ENCODE results near the gene CECR2. TPM values are rescaled to one million over a fixed set of nuclear protein-coding genes. Genes with fewer than 3 reads are reported as not detected.

CECR2 gene
- total RNA-seq, 1 experiment from 2014 or later, result 154 TPM

GRCh38 chr22:17601031-17601430 is 231.8 kb downstream of the CECR2 start:
- H2AFZ ChIP-seq (ENCODE audit: low read length), result no peak overlapping the region
- no peaks in the 10 kb centered on the region for H3K79me1 ChIP-seq (ENCODE audit: insufficient read depth, low read depth, low read length, poor library complexity, severe bottlenecking)
- no CpG with 5 or more reads among the region's 3 CpGs for WGBS (ENCODE audit: extremely low coverage, insufficient read length, low lambda C conversion rate)
- H2BK15ac ChIP-seq (ENCODE audit: low read depth, low read length), result no peak overlapping the region
- H3K36me3 Mint-ChIP-seq (ENCODE audit: insufficient read depth in 1 of 3, low read depth in 3 of 3), result peaks cover 23 to 54% (median 50%) of the 10 kb centered on the region in 3 experiments
- no peaks in the 10 kb centered on the region for H3K9me3 ChIP-seq (ENCODE audit: control insufficient read depth, low read depth, low read length)
- no peaks in the 10 kb centered on the region for H3K9me3 Mint-ChIP-seq
- H3K14ac ChIP-seq (ENCODE audit: insufficient read depth, low read length), result no peak overlapping the region
- H3K23me2 ChIP-seq (ENCODE audit: insufficient read length, low read depth, low read length, poor library complexity, severe bottlenecking), result no peaks in the 10 kb centered on the region
- H2BK5ac ChIP-seq (ENCODE audit: insufficient read length, low read length), result no peak overlapping the region
- DNase-seq, result no peak
- H3K4me1 ChIP-seq (ENCODE audit: insufficient read depth, low read length), result no peaks in the 10 kb centered on the region
- H3K9ac ChIP-seq (ENCODE audit: extremely low read depth, insufficient read length, low read length), result no peak overlapping the region
- no peak overlapping the region for H2AK5ac ChIP-seq (ENCODE audit: insufficient read length, low read length)
- no peak overlapping the region for H3K56ac ChIP-seq (ENCODE audit: insufficient read length, low read depth, low read length)
- no peaks in the 10 kb centered on the region for H3K79me2 ChIP-seq (ENCODE audit: insufficient read depth, low read length)
- H4K8ac ChIP-seq (replicated peaks; ENCODE audit: insufficient read length, low read depth, low read length), result no peak overlapping the region
- H3K18ac ChIP-seq (ENCODE audit: insufficient read length, low read depth, low read length), result no peak overlapping the region
- no peak overlapping the region for H3K4me3 Mint-ChIP-seq
- H3K4me2 ChIP-seq (ENCODE audit: insufficient read depth, insufficient read length, low read length), result no peak overlapping the region
- no peak overlapping the region for H3K27ac ChIP-seq (ENCODE audit: insufficient read length, low read depth, low read length)
- H4K91ac ChIP-seq (ENCODE audit: insufficient read length, low read depth, low read length), result no peak overlapping the region
- no peak overlapping the region for H3T11ph ChIP-seq (ENCODE audit: low read length)
- no peak overlapping the region for H2BK120ac ChIP-seq (ENCODE audit: low read depth, low read length, poor library complexity, severe bottlenecking)
- H4K5ac ChIP-seq (ENCODE audit: insufficient read length, low read depth, low read length), result no peak overlapping the region
- H2BK20ac ChIP-seq (ENCODE audit: low read depth, low read length, poor library complexity, severe bottlenecking), result no peak overlapping the region
- TF ChIP-seq, protein P1, sequence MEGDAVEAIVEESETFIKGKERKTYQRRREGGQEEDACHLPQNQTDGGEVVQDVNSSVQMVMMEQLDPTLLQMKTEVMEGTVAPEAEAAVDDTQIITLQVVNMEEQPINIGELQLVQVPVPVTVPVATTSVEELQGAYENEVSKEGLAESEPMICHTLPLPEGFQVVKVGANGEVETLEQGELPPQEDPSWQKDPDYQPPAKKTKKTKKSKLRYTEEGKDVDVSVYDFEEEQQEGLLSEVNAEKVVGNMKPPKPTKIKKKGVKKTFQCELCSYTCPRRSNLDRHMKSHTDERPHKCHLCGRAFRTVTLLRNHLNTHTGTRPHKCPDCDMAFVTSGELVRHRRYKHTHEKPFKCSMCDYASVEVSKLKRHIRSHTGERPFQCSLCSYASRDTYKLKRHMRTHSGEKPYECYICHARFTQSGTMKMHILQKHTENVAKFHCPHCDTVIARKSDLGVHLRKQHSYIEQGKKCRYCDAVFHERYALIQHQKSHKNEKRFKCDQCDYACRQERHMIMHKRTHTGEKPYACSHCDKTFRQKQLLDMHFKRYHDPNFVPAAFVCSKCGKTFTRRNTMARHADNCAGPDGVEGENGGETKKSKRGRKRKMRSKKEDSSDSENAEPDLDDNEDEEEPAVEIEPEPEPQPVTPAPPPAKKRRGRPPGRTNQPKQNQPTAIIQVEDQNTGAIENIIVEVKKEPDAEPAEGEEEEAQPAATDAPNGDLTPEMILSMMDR (conservative IDR thresholded peaks at IDR 0.05), result no peak
- H4K20me1 ChIP-seq (ENCODE audit: control insufficient read depth, insufficient read depth, insufficient read length), result no peaks in the 10 kb centered on the region
- H3K4ac ChIP-seq (ENCODE audit: low read depth, low read length), result no peak overlapping the region
- H3K27ac Mint-ChIP-seq, result 0 out of 7 replicates have a peak overlapping the region, but pooled peaks of 1 of the 3 experiments have one; percentile 18
- no peak overlapping the region for H2BK12ac ChIP-seq (ENCODE audit: insufficient read length, low read depth, low read length)
- no peak overlapping the region for H3K23ac ChIP-seq (ENCODE audit: insufficient read length, low read depth, low read length)
- H3K27me3 ChIP-seq (ENCODE audit: insufficient read depth, low read length), result no peaks in the 10 kb centered on the region
- no peaks in the 10 kb centered on the region for H3K27me3 Mint-ChIP-seq (ENCODE audit: low read depth)
- no peaks in the 10 kb centered on the region for H3K4me1 Mint-ChIP-seq
